HEK293 (cell line): ENCODE data around the gene FERMT3.

ENCODE experiments used
- CTCF ChIA-PET: fragments of 350-600 bp; formaldehyde crosslinking; extraction: SDS; loops from one replicate; lab custom pipeline; 2021; ENCODE audit warnings: antibody characterized with exemption; lab: Yijun Ruan, JAX
- POLR2A ChIA-PET: fragments of 300-600 bp; formaldehyde crosslinking; extraction: SDS; loops from one replicate; lab custom pipeline; 2020; ENCODE audit warnings: antibody characterized with exemption, inconsistent platforms; lab: Yijun Ruan, JAX
- H3K27ac ChIP-seq: fragments of 200-500 bp; sonication (Bioruptor generic); 2 replicates; pipeline ENCODE4 v1.5.1; 2014; ENCODE audit warnings: low read depth, low read length, control low read depth, inconsistent platforms; ENCODE audit errors: extremely low read depth
- H3K36me3 ChIP-seq, 2 experiments: fragments of 200-500 bp in 1 of 2; sonication (Bioruptor generic) in 1 of 2; 1 replicate in 1 of 2; 2 replicates in 1 of 2; pipeline ENCODE4 v1.5.1; 2014 to 2017; ENCODE audit warnings: inconsistent platforms in 2 of 2, low read length in 2 of 2; ENCODE audit not compliant: control insufficient read depth in 2 of 2, insufficient read depth in 1 of 2
- H3K4me1 ChIP-seq: fragments of 200-500 bp; sonication (Bioruptor generic); 2 replicates; pipeline ENCODE4 v1.5.1; 2014; ENCODE audit warnings: mild to moderate bottlenecking, low read length, inconsistent platforms; ENCODE audit not compliant: control insufficient read depth, insufficient read depth
- H3K4me3 ChIP-seq: 2 replicates; pipeline ENCODE4 v1.5.1; 2011; ENCODE audit warnings: low read depth, mild to moderate bottlenecking, control low read depth, low read length, moderate library complexity
- H3K9me3 ChIP-seq: fragments of 200-500 bp; sonication (Bioruptor generic); 2 replicates; pipeline ENCODE4 v1.5.1; 2014; ENCODE audit warnings: low read depth, low read length, inconsistent platforms; ENCODE audit not compliant: control insufficient read depth, insufficient read depth
- BCL11B ChIP-seq: fragments of 450-650 bp; formaldehyde crosslinking; IDR thresholded peaks from 2 replicates; pipeline ENCODE4 v1.5.1; 2016; ENCODE audit warnings: low read depth, missing biosample characterization, missing genetic modification characterization
- KLF8 ChIP-seq: fragments of 450-650 bp; formaldehyde crosslinking; IDR thresholded peaks from 2 replicates; pipeline ENCODE4 v1.5.1; 2016; ENCODE audit warnings: missing biosample characterization, missing genetic modification characterization
- KLF9 ChIP-seq: fragments of 450-650 bp; formaldehyde crosslinking; IDR thresholded peaks from 2 replicates; pipeline ENCODE4 v1.5.1; 2016; ENCODE audit warnings: missing biosample characterization, missing genetic modification characterization, low read depth
- ZBTB8A ChIP-seq: fragments of 450-650 bp; formaldehyde crosslinking; IDR thresholded peaks from 2 replicates; pipeline ENCODE4 v1.5.1; 2016; ENCODE audit warnings: missing biosample characterization, missing genetic modification characterization
- ZEB2 ChIP-seq: fragments of 450-650 bp; formaldehyde crosslinking; IDR thresholded peaks from 2 replicates; pipeline ENCODE4 v1.5.1; 2016; ENCODE audit warnings: missing biosample characterization, missing genetic modification characterization
- ZIC2 ChIP-seq: fragments of 450-650 bp; formaldehyde crosslinking; IDR thresholded peaks from 2 replicates; pipeline ENCODE4 v1.5.1; 2016; ENCODE audit warnings: missing biosample characterization, missing genetic modification characterization
- ZNF10 ChIP-seq: fragments of 450-650 bp; formaldehyde crosslinking; IDR thresholded peaks from 2 replicates; pipeline ENCODE4 v1.5.1; 2017; ENCODE audit warnings: missing biosample characterization, missing genetic modification characterization
- ZNF140 ChIP-seq: fragments of 450-650 bp; formaldehyde crosslinking; IDR thresholded peaks from 2 replicates; pipeline ENCODE4 v1.5.1; 2016; ENCODE audit warnings: missing biosample characterization, missing genetic modification characterization
- ZNF341 ChIP-seq: fragments of 450-650 bp; formaldehyde crosslinking; IDR thresholded peaks from 2 replicates; pipeline ENCODE4; 2016; ENCODE audit warnings: low read depth, missing biosample characterization, missing genetic modification characterization
- ZNF621 ChIP-seq: fragments of 450-650 bp; formaldehyde crosslinking; IDR thresholded peaks from 2 replicates; pipeline ENCODE4 v1.5.1; 2017; ENCODE audit warnings: missing biosample characterization, missing genetic modification characterization
- ZNF747 ChIP-seq: fragments of 450-650 bp; formaldehyde crosslinking; IDR thresholded peaks from 2 replicates; pipeline ENCODE4 v1.5.1; 2016; ENCODE audit warnings: missing biosample characterization, missing genetic modification characterization
- ZNF768 ChIP-seq: fragments of 450-650 bp; formaldehyde crosslinking; IDR thresholded peaks from 2 replicates; pipeline ENCODE4 v1.5.1; 2018; ENCODE audit warnings: missing biosample characterization, mild to moderate bottlenecking, missing genetic modification characterization
- TF ChIP-seq, protein P1 (sequence below): fragments of 450-650 bp; formaldehyde crosslinking; IDR thresholded peaks from 2 replicates; pipeline ENCODE4 v1.5.1; 2016; ENCODE audit warnings: missing biosample characterization, missing genetic modification characterization
- TF ChIP-seq, protein P2 (sequence below): fragments of 450-650 bp; formaldehyde crosslinking; conservative IDR thresholded peaks from 2 replicates; pipeline ENCODE4 v1.5.1; 2016; ENCODE audit warnings: low read depth, missing biosample characterization, missing genetic modification characterization
- TF ChIP-seq, protein P3 (sequence below): fragments of 450-650 bp; formaldehyde crosslinking; optimal IDR thresholded peaks from 2 replicates; pipeline ENCODE3; 2016; ENCODE audit warnings: missing biosample characterization, mild to moderate bottlenecking, missing genetic modification characterization
- TF ChIP-seq, protein P4 (sequence below): fragments of 450-650 bp; formaldehyde crosslinking; IDR thresholded peaks from 2 replicates; pipeline ENCODE4 v1.5.1; 2016; ENCODE audit warnings: missing biosample characterization, missing genetic modification characterization, borderline replicate concordance

The FERMT3 gene

DNA sequence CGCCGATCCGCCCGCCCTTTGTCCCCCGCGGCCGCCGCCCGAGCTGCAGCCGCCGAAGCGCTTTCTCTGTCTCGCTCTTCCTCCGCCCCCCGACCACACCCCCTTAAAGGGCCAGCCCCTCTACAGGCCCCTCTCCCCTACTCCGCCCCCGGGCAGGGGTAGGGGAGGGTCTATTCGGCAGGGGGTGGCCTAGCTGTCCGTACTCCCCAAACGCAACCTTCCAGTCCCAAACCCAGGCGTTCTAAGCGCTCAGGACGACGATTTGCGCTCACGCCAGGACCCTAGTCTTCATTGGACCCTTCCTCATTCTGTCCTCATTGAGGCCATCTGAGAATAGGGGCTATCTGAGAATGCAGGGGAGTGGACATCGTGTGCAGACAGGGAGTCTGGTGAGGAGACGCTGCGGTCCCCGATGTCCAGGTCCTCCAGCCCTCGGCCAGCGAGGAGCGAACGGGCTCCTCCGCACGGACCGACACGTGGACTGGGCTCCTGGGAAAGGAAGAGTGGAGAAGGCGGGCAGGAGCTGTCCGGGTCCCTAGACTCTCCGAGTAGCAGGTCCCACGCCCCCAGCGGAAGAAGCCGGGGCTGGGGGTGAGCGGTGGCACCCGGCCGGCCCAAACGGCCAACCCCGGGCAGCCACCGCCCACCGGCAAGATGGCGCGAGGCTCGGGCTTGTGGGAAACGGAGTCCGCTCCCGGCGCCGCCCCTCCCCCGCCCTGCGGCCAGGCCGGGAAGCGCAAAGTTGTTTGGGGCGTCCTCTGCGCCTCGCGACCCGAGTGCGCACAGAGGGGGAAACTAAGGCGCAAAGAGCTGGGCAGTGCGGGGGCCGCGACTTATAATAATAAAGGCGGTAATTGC lies 40.6 kb downstream of the FERMT3 start, which contains the start of gene PPP1R14B (continued):
- TF ChIP-seq, protein P1, sequence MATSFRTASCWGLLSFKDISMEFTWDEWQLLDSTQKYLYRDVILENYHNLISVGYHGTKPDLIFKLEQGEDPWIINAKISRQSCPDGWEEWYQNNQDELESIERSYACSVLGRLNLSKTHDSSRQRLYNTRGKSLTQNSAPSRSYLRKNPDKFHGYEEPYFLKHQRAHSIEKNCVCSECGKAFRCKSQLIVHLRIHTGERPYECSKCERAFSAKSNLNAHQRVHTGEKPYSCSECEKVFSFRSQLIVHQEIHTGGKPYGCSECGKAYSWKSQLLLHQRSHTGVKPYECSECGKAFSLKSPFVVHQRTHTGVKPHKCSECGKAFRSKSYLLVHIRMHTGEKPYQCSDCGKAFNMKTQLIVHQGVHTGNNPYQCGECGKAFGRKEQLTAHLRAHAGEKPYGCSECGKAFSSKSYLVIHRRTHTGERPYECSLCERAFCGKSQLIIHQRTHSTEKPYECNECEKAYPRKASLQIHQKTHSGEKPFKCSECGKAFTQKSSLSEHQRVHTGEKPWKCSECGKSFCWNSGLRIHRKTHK = no peak
- TF ChIP-seq ZNF621 (tag by site-specific recombination) (no peak), ZBTB8A (tag by site-specific recombination) (peak; percentile 77), ZNF140 (tag by site-specific recombination) (no peak), ZNF747 (tag by site-specific recombination) (no peak), KLF9 (tag by site-specific recombination) (peak; percentile 96)
- TF ChIP-seq, protein P2, sequence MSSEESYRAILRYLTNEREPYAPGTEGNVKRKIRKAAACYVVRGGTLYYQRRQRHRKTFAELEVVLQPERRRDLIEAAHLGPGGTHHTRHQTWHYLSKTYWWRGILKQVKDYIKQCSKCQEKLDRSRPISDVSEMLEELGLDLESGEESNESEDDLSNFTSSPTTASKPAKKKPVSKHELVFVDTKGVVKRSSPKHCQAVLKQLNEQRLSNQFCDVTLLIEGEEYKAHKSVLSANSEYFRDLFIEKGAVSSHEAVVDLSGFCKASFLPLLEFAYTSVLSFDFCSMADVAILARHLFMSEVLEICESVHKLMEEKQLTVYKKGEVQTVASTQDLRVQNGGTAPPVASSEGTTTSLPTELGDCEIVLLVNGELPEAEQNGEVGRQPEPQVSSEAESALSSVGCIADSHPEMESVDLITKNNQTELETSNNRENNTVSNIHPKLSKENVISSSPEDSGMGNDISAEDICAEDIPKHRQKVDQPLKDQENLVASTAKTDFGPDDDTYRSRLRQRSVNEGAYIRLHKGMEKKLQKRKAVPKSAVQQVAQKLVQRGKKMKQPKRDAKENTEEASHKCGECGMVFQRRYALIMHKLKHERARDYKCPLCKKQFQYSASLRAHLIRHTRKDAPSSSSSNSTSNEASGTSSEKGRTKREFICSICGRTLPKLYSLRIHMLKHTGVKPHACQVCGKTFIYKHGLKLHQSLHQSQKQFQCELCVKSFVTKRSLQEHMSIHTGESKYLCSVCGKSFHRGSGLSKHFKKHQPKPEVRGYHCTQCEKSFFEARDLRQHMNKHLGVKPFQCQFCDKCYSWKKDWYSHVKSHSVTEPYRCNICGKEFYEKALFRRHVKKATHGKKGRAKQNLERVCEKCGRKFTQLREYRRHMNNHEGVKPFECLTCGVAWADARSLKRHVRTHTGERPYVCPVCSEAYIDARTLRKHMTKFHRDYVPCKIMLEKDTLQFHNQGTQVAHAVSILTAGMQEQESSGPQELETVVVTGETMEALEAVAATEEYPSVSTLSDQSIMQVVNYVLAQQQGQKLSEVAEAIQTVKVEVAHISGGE = peak; percentile 91
- TF ChIP-seq, protein P3, sequence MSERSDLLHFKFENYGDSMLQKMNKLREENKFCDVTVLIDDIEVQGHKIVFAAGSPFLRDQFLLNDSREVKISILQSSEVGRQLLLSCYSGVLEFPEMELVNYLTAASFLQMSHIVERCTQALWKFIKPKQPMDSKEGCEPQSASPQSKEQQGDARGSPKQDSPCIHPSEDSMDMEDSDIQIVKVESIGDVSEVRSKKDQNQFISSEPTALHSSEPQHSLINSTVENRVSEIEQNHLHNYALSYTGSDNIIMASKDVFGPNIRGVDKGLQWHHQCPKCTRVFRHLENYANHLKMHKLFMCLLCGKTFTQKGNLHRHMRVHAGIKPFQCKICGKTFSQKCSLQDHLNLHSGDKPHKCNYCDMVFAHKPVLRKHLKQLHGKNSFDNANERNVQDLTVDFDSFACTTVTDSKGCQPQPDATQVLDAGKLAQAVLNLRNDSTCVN (tag by site-specific recombination) = peak; percentile 63

DNA sequence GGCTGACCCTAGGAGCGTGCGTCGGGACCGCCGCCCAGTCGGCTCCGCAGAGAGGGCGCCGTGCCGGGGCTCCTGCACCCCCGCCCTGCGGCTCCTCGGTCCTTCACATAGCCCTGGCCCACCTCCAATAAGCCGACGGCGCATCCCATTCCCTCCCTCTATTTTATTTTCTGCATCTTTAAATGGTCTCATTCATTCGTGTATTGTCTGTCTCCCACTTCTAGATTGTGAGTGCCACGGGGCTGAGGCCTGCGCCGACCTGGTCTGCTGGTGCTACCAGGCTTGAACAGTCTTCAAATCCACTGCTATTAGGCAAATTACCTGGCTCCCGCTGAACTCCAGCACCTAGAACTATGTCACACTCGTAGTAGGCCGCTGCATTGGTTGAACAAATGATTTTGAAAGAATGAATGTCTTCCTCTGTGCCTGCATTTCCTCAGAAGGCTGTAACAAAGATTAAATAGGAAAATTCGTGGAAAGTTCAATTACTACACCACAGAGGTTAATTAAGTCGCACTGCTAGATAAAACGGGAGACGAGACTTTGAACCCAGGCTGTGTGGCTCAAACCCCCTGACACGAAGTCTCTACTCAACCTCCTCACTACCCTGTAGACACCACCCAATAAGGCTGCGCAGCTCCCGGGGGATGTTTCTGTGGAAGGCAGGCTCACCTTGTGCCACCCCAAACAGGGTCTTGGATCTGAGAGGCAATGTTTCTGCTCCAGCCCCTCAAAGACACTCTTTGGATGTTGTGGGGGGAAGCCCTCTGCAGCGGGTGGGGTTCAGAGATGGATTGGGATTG lies 41.4 kb downstream of the FERMT3 start:
- POLR2A ChIA-PET = interaction anchor here (1.1 to 7.2 kb wide), 4 partner anchors 22 to 70 kb away, joined by 3 to 96 read pairs (median 6); partner anchors contain the start of genes NUDT22, PRDX5, TRMT112 and TRPT1
- TF ChIP-seq ZEB2 (tag by site-specific recombination) (peak; percentile 3; the same call in 1 of the 2 replicates), ZIC2 (tag by site-specific recombination) (no peak), ZNF768 (tag by site-specific recombination) (no peak), ZNF10 (0 out of 2 replicates have a peak, but pooled peaks have one; percentile 5), ZNF341 (tag by site-specific recombination) (peak; percentile 87), BCL11B (tag by site-specific recombination) (0 out of 2 replicates have a peak, but pooled peaks have one; percentile 2), KLF8 (0 out of 2 replicates have a peak, but pooled peaks have one; percentile 4)
- TF ChIP-seq, protein P4, sequence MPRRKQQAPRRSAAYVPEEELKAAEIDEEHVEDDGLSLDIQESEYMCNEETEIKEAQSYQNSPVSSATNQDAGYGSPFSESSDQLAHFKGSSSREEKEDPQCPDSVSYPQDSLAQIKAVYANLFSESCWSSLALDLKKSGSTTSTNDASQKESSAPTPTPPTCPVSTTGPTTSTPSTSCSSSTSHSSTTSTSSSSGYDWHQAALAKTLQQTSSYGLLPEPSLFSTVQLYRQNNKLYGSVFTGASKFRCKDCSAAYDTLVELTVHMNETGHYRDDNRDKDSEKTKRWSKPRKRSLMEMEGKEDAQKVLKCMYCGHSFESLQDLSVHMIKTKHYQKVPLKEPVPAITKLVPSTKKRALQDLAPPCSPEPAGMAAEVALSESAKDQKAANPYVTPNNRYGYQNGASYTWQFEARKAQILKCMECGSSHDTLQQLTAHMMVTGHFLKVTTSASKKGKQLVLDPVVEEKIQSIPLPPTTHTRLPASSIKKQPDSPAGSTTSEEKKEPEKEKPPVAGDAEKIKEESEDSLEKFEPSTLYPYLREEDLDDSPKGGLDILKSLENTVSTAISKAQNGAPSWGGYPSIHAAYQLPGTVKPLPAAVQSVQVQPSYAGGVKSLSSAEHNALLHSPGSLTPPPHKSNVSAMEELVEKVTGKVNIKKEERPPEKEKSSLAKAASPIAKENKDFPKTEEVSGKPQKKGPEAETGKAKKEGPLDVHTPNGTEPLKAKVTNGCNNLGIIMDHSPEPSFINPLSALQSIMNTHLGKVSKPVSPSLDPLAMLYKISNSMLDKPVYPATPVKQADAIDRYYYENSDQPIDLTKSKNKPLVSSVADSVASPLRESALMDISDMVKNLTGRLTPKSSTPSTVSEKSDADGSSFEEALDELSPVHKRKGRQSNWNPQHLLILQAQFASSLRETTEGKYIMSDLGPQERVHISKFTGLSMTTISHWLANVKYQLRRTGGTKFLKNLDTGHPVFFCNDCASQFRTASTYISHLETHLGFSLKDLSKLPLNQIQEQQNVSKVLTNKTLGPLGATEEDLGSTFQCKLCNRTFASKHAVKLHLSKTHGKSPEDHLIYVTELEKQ (tag by site-specific recombination) = no peak
- TF ChIP-seq, protein P3 (tag by site-specific recombination) = peak; percentile 30
- TF ChIP-seq, protein P2 = no peak
- TF ChIP-seq, all 188 proteins: peak for 6
- CTCF ChIA-PET = interaction anchor here (1.1 kb wide), 1 partner anchor 57 kb away, joined by 4 read pairs; no protein-coding TSS in a partner anchor
- H3K4me1 ChIP-seq = peaks cover 10% of the 10 kb centered on the region
- no peak overlapping the region for H3K27ac ChIP-seq
- H3K4me3 ChIP-seq = peak overlapping the region; percentile 1; the same call in 1 of the 2 replicates
- peaks cover 0 to 20% of the 10 kb centered on the region in 2 experiments; a peak in 1 of 3 replicates for H3K36me3 ChIP-seq
- H3K9me3 ChIP-seq = no peaks in the 10 kb centered on the region
